ENCODE measurements around the gene ARF1.

ARF1 gene

DNA sequence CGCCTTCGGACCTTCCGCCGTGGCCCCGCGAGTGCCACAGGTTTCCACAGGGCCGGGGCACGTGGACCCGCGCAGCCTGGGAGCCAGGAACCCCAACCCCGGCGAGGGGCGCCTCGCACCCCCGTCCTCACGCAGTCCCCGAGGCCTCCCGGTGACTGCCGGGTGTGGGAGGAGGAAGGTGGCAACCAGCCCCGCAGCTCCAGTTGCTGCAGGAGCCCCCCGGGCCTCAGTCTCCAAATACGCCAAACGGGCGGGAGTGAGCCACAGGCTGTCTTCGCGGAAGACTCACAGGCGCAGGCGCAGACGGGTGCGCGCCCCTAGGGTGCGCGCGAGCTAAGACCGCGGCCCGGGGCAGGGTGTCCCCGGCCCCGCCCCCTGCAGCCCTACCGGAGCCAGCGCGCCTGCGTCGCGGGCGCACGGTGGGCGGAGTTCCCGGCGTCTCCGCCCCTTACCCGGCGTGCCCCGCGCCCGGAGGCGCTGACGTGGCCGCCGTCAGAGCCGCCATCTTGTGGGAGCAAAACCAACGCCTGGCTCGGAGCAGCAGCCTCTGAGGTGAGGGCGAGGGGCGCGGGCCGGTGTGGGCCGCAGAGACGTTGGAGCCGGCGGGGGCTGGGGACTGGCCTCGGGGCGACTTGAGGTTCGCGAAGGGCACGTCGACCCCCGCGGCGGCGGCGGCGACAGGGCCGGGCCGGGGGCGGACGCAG, at the start of gene ARF1:
TSS of gene ARF1 (plus strand) at position 495 of the 704 bp plus-strand sequence. CDS start 14,407 bp downstream, outside the sequence.
- DNase-seq (ENCODE audit: low read depth in 3 of 3): peak; percentile 88 to 91 (median 88)

DNA sequence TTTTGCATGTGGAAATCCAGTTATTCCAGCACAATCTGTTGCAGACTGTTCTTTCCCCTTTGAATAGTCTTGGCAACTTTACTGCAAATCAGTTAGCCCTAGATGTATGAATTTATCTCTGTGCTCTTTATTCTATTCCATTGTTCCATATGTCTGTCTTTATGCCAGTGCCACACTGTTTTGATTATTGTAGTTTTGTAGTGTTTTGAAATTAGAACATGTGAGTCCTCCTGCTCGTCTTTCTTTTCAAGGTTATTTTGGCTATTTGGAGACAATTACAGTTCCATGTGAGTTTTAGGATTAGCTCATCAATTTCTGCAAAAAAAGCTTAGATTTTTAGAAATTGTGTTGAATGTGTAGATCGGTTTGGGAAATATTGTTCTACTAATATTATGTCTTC, 49.1 kb upstream of the ARF1 start:
- DNase-seq (ENCODE audit: low read depth in 3 of 3): no peak

DNA sequence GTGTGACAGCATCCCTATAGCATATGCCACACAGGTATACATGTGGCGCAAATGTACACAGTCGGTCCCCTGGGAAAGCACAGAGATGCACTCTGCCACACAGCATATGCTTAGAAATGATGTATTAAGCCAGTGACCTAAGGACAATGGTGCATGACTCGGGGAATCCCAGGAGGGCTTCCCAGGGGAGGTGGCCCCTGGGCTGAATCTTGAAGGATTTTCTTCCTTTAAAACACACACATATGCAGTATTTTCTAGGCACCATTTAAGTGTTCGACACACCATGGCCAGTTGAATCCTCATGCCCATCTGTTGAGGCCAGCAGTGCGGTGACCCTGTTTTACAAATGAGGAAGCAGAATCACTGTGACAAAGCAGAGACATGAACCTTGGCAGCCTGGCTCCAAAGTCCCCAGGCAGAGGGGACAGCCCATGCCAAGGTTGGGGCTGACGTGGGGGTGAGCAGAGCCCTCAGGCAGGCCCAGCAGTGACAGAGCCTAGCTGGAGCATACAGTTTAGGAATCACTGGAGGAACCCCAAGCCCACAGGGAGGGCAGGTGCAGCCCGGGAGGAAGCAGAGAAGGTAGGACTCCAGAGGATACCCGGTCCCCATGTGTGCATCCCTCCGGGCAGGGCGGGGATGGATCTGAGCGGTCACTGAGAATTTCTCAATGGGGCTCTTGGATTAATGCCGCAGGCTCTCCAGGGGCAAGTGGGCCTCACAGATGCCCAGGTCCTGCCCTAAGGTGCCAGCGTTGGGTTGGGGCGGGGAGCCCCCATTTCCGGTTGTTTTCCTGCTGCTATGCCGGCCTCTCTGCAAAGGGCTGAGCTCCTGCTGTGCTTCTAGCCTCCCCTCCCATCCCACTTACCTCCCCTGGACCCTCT, 47.3 kb upstream of the ARF1 start:
- no peak for DNase-seq (ENCODE audit: low read depth in 3 of 3)

DNA sequence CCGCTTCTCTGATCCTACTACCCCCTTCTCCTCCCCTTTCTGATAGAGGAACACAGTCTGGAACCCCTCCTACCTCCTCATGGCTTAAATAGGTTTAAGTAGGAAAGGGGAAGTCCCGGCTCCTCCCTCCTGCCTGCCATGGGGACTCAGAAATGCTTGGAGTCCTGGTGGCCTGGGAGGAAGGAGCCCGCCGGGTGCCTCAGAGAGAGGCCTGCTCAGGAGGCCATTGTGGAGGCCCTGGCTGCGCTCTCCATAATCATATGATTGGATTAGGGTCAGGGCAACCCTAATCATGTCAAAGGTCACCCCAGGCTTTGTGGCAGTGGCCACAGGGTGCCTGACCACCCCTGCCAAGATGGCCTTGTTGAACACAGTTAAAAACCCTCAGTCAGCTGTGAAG, 46.7 kb upstream of the ARF1 start:
- no peak for DNase-seq (ENCODE audit: low read depth in 3 of 3)

DNA sequence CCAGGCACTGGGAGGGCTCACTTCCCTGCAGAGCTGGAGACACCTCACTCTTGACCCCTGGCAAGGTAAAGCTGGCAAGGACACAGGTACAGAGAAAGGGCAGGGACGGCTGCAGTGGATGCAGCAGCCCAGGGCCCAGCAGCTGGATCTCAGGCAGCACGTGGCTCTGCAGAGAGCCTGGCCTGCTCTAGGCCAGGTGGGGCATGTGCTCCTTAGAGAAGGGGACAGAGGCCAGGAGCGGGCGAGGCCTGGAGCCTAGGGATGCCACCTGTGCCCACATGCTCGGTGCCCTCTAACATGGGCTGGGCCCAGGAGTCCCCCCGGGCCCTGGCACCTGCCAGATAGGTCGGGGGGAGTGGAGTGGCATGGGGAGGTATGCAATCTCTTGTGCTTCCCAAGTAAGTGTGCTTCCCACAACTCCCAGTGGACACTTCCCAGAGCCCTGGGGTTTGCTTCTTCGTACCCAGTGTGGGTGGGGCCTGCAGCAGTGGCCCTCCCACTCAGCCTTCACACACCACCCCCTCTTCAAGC, 45.7 kb upstream of the ARF1 start:
- no peak for DNase-seq (ENCODE audit: low read depth in 3 of 3)

DNA sequence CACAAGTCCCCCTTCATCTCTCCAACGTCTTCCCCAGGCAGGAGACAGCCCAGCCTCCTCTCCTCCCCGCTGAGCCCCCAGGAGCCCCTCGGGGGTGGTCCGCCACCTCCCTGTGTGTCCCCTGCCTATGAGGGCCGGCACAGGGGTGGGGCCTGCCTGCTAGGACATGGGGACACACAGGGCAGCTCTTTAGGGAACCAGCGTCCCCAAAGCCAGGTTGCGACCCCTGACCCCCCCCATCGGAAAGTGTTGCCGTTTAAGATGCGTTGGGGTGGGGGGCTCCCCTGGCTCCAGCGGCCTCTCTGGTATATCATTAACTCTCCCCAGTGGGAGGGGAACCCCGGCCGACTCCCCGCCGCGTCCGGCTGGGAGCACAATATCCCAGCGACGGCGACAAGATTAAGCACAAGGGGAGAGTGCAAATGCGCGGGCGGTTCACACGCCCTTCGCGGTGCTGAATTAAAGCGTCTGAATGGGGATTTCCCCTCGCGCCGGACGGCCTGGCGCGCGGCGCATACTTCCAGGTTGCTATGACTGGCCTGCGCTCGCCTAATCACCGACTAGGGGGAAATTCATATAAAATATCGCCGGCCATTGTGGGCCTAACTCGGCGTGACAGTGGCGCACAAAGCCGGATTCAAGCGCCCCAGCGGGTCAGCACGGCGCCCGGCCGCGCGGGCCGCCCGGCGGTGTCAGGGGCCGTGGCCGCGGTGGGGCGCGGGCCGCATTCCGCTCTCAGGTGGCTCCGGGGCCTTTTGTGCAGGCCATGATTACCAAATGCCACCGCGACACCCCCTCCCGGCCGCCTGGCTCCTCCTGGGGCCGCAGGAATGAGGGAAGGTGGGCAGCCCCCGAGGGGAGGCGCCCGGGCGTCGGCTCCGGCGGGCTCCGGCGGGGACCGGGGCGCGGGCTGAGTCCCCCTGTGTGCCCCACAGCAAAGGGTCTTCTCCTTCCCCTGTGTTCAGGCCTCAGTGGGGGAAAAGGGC, 44.8 kb upstream of the ARF1 start:
- no peak for DNase-seq (ENCODE audit: low read depth in 3 of 3)

DNA sequence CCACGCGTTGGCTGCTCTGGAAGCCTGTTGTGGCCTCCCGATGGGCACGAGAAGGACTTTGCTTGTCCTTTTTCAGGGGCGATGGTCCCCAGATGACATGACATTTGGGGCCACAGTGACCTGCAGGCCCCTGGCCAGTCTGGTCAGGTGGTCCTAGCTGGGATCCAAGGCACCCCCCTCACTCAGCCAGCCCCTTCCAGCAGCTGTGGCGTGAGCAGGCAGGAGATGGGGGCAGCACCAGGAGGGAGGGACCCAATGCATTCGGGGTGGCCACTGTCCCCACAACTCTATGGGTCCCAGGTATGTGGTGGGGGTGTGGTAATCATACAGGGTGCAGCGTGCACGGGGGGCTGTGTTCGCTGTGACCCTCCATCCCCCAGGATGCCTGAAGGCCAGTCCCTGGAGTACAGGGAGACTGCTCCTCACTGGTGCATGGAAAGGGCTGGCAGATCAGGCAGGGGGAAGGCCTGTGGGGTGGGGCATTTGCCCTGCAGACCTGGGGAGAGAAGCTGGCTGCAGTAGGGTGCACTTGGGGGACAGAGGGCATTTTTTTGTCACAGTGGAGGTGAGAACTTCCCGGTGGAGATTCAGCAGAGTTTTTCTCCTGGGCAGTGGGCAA, 44.0 kb upstream of the ARF1 start:
- DNase-seq (ENCODE audit: low read depth in 3 of 3): no peak

DNA sequence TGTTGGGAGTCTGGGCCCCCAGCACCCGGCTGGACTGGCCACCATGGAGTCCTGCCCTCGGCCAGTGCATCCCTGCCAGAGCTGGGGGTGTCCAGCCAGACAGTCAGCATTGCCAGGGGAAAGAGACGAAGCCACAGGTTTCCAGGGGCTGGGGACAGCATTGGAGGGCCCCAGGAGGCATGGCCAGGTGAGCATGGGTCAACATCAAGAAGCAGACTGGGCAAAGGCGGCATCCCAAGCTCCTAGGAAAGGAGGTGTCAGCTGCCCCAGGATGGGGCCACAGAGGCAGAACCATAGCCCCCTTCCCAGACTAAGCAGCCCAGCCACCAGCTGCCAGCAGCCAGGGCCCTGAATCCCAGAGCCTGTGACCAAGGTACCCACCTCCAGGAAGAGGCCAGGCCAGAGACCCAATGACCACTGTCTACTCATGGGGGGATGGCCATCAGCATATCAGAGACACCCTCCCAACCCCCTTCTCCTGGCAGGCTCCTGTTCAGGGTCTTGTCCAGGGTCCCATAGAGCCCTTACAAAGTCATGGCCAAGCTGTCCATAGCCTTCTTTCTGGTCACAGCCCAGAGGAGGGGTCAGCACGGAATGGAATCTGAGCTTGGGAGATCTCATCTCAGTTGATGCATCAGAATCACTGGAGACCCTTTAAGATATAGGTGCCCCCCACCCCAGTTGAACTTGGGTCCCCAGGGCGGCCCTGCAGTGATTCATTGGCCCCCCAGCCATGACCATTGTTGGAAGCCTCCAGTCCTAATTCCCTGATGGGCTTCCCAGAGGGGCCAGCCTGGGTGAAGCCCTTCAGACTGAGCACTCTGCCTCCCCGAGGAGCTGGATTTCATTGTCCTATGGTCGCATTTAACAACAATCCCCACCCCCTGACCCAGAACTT, 43.3 kb upstream of the ARF1 start:
- DNase-seq (ENCODE audit: low read depth in 3 of 3): no peak

DNA sequence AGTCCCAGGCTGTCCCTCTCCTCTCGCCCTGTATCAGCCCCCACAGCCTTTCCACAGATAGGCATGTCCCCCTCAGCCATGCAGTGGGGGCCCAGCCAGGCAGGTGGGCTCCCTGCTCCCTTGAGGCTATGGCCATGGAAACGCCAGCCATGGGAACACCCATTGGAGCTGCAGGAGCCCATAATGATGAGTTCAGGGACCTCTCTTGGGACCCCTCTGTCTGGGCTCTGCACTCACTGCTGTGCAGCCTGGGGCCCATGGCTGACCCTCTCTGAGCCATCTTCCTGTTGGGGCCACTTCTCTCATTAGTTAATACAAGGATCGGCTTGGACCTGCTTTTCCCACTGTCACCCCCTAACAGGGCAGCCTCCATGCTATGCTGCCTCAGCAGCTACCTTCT, 42.5 kb upstream of the ARF1 start:
- DNase-seq (ENCODE audit: low read depth in 3 of 3): no peak

DNA sequence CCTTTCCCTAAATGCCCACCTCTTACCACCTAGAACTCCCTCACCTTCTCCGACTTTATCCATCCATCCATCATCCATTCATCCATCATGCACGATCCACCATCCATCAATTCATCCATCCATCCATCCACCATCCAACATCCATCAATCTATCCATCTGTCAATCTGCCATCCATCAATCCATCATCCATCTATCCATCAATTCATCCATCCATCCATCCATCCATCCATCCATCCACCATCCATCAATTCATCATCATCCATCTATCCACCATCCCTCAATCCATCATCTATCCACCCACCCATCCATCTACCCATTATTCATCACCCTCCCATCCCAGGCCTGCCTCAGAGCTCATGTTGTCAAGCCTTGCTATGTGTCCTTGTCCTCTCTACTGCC, 41.2 kb upstream of the ARF1 start:
- DNase-seq (ENCODE audit: low read depth in 3 of 3): no peak

DNA sequence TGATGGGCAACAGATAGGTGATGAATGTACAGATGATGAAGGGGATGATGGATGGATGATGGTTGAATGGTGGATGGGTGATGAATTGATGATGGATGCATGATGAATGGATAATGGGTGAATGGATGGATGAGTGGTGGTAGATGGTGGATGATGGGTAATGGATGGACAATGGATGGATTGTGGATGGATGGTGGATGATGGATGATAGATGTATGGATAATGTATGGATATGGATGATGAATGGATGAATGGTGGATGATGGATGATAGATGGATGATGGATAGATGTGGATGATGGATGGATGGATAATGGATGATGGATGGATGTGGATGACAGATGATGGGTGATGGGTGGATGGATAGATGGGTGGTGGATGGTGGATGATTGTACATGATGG, 40.0 kb upstream of the ARF1 start:
- DNase-seq (ENCODE audit: low read depth in 3 of 3): no peak

DNA sequence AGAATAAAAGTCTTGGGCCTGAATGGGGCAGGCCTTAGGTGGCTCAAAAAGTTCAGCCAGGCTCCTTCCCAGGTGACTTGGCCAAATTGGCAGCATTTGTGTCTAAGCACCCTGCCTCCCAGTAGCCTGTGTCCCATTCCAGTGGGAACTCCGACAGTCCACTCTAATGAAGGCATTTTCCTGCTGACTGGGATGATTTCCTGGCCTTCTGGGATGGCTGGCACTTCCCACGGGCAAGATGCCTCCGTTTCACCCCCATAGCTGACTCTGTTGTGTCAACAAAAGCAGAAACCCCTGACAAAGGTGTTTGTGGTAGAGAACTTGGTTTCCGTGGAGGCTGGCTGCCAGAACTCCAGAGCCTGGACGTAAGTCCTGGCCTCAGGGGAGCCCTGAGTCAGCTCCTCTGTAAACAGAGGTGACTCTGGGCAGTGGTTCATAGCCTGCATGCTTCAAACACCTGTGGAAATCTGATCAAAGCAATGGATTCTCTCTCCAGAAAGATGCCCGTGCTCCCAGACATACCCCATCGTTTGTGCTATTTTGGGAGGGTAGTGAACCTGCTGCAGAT, 39.1 kb upstream of the ARF1 start:
- no peak for DNase-seq (ENCODE audit: low read depth in 3 of 3)

DNA sequence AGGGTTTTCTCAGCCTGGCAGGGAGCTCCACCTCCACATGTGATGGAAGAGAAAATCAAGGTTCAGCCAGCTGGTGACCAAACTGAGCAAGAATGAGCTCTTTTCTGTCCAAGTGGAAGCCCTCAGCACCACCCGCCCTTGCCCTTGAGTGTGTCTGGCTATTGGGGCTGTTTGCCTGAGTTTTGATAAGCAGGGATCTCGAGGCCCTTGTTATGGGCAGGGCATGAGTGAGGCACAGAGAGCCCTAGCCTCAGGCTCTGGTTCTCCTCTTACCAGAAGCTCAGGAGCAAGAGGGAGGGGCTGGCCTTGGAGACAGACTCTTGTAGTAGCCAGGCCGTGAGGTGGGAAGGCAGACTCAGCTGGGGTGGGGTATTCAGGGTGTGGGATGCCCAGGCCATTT, 37.5 kb upstream of the ARF1 start:
- no peak for DNase-seq (ENCODE audit: low read depth in 3 of 3)

DNA sequence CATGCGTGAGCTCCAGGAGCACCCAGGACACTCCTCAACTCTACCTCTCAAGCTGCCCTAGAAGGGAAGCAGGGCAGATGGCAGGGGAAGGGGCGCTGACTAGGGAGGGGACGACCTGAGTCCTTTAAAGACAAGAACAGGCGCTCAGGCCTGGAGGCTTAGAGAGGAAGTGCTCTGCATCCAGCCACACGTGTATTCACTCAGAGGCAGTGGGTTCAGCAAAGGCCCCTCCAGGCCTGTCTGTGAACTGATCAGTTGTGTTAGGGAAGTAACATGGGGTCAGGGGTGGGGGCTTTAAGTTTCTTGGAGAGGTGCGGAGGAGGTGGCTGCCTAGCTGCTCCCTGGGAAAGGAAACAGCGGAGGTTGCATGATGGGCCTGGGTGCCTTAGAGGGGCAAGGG, 37.1 kb upstream of the ARF1 start:
- DNase-seq (ENCODE audit: low read depth in 3 of 3): no peak

DNA sequence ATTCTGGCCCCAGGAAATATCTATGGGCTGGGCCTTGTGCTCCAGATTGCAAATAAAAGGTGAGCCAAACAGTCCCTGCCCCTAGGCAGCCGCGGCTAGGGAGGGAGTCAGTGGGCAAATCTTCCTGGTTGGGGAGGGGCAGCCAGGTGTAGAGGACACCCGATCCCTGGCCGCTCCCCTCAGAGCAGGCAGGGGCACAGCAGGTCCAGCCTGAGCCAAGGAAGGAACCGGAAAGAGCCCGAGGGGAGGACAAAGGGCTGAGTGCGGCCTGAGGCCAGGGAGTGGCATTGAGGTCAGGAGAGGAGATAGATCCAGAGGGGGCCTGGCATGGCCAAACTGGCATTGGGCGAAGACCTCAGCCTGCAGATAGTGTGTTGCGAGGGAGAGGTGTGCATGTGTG, 36.6 kb upstream of the ARF1 start:
- no peak for DNase-seq (ENCODE audit: low read depth in 3 of 3)

DNA sequence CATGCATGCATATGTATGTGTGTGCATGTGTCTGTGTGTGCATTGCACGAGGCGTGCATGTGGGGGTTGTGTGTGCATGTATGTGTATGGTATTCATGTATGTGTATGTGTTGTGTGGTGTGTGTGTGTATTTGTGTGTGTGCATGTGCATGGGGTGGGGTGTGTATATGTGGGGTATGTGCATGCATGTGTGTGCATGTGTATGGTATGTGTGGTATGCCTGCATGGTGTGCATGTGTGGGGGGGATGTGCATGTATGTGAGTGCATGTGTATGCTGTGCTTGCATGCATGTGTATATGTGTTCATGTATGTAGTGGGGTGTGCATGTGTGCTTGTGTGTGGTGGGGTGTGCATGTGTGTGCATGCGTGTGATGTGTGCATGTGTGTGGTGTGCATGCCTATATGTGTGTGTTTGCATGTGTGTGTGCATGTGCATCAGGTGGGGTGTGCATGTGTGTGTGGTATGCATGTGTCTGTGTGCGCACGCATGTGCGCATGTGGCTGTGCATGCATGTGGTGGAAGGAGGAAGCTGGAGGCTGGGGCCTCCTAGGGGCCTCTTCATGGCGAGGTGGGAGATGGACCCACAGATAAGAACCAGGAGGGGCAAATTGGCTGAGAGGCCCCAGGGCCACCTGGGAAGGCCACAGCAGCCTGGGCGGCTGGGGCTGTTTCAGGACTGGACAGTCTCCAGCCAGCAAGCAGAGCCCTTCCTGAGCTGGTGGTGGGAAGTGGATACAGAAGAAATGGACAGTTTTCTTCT, 35.9 kb upstream of the ARF1 start:
- no peak for DNase-seq (ENCODE audit: low read depth in 3 of 3)

DNA sequence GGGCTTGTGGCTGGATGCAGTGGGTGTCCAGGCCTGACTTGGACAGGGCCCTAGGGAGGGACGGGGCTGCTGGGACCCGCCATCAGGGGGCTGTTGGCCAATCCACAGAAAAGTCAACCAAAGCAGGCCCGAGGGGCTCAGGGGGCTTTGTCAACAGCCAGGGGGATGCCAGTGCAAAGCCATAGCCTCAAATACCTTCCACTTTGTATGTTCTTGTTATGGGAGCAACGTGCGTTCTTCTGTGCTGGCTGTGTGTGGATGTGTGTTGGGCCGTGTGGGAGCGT, 35.4 kb upstream of the ARF1 start:
- DNase-seq (ENCODE audit: low read depth in 3 of 3): no peak

DNA sequence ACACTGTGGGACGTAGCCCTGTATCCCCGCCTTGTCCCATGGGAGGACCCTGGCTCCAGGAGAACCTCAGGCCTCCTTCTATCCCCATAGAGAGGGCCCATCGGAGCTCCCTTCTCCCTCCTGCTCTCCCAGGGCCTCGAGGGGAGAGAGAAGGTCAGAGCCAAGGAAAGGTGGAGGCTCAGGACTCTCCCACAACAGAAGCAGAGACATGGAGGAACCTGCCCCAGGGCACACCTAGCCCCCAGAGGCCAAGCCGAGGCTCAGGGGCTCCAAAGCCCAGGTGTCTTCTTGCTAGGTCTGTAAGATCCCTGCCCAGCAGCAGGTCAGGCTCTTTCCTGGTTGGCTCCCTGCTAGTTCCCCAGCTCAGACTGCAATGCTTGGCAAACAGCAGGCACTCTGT, 34.4 kb upstream of the ARF1 start:
- DNase-seq (ENCODE audit: low read depth in 3 of 3): no peak

DNA sequence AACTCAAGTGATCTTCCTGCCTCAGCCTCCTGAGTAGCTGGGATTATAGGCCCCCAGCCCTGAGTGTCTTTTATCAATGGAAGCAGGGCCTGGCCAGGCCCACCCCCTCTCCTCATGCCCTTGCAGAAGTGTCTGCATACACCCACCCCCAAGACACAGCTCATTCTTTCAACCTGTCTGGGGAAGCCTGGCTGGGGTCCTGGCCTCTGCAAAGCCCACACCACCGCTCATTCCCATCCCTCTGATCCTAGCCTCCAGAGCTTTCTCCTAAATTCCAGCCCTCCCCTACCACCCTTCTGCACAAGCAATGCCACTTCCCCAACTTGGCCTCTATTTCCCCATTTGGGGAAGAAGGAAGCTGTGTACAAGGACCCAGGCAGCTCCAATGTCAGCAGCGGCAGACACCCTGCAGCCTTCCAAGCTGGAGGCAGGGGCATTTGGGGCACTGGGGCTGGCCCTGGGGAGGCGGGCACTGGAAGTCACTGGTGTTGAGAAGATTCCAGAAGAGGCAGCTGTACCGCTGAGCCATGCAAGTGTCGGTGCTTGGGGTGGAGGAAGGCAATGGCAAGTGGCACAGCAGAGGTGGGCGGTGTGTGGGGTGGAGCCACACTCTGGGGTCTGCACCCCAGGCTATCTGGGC, 33.7 kb upstream of the ARF1 start:
- no peak for DNase-seq (ENCODE audit: low read depth in 3 of 3)

All from stimulated activated CD4-positive, alpha-beta T cell treated with anti-CD3 and anti-CD28 coated beads, TNF-alpha, amount 100 ng/mL, for 4 hours (primary cell).